Left renal pelvis (tissue), 4 donors: ENCODE results near the gene LMCD1. TPM values are rescaled to one million over a fixed set of nuclear protein-coding genes. Genes with fewer than 3 reads are reported as not detected.

Source experiments
- DNase-seq, 4 donors: peaks; one replicate each; pipeline ENCODE4 v3.0.0-alpha.2; 2013; ENCODE audit warnings: low read depth in 4 of 4, low spot score in 3 of 4
- polyA plus RNA-seq, 4 donors: library from polyadenylated mRNA; unstranded; fragments of 120-200 nt; gene quantifications; one replicate each; pipeline ENCODE4 v1.2.1, GENCODE V29; 2013; ENCODE audit not compliant: insufficient read length in 4 of 4

LMCD1 gene
- polyA plus RNA-seq, 4 donors: 28.0 to 30.0 (median 29.4) TPM

DNA sequence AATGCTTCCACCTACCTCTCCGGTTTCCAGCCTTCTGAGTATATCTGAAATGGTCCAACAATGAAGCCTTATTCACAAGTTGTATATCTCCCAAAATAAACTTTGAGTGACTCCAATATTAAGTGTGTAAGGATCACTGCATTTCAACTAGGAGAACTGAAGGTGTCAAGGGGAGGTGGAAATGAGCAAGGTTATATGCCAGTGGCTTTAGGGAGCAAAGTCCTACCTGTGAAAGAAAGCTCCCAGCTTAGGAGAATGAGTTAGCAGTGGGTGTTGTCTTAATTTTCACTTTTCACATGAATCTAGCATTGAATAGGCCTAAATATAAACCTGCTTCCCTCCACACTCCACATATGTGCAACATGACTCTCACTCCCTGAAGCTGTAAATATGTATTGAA lies 29.0 kb downstream of the LMCD1 start:
- no peak for DNase-seq

DNA sequence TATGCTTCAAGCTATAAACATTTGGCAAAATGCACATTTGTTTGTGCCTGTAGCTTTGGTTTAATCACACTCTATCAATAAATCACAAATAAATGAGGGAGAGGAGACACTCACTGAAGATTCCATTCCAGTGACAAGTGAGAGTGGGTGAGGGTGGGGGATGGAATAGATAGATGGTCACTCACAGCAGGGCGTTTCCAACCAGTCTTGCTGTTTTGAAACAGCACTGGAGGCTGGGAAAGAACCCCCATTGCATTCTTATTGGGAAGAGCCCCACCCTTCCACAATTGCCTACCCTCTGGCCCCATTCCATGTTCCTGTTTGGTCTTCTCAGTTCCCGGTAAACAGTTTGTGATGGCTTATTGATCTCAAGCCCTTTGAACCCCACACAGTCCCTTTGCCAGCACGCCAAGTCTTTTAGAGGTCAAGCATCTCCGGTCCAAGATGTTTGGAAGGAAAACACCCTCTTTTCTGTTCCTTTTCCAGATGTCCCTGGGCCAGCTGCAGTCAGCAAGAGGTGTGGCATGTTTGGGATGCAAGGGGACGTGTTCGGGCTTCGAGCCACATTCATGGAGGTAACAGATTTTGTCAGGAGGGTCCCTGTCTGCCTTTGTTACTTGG lies 30.7 kb downstream of the LMCD1 start:
- no peak for DNase-seq

DNA sequence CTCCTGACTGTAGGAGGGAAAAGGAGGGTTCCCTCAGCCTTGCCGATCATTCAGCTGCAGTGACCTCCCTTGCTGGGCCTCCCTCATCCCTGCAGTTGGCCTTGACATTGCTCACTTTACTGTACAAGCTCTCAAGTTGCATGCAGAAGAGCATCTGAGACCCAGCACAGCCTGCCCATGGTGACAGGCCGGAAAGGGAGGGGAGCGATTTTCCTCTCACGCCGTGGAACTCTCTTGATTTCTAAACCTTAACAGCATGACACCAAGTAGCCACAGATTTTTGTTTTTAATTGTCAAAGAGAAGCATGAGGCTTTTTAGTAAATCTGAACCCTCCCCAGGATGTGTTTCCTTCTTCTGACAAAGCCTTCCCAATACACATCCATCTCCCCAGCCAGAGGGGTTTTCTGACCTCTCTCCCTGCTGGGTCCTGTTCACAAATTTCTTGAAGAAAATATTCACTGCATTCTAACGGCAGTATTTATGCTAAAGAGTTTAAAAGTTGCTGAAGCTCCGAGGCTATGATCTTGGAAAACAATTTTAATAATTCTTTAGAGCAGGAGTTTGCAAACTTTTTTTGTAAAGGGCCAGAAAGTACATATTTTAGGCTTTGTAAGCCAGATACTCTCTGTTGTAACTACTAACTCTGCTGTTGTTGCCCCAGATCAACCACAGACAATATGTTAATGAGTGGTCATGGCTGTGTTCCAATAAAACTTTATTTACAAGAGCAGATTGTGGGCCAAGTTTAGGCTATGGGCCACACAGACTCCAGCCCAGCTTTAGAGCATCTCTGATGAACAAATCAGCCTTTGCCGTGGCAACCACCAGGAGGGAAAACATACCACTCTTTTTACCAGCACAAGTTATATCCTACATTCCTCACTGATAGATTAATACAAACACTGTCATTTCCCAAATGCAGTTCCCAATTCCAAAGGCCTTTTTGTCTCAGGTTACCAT lies 34.8 kb downstream of the LMCD1 start:
- no peak for DNase-seq

DNA sequence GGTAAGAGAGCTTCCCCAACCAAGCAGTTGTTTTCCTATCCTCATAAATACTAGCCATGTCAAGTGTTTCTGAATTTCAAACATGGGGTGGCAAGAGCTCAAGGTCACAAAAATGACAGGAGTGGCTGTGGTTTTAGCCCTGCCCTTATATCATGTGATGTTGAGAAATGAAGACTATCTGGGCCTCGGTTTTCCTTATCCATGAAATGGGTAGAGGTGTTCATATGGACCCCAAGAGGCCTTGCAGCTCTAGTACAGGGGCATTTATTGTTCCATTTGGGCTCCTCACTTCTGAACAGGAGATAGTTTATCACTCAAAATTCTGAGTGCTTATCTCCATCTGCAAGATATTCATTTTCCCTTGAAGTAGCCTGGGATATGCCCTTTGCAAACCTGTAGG lies 35.8 kb downstream of the LMCD1 start:
- DNase-seq: no peak

DNA sequence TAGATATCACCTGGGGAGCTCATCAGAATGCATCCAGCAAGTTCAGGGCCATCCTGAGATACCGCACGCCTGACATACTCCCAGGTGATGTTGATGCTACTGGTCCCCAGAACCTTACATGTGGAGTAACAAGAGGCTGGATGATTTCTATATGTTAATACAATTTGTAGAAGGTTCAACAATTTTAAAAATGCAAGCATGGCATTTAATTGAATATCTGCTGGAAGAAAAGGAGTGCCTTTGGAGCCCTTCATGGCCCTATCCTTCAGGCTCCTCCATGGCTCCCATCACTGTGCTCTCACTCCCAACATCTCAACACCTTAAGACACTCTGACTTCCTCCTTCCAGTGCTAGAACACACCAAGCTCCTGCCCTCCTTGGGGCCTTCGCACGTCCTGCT lies 36.6 kb downstream of the LMCD1 start:
- no peak for DNase-seq

DNA sequence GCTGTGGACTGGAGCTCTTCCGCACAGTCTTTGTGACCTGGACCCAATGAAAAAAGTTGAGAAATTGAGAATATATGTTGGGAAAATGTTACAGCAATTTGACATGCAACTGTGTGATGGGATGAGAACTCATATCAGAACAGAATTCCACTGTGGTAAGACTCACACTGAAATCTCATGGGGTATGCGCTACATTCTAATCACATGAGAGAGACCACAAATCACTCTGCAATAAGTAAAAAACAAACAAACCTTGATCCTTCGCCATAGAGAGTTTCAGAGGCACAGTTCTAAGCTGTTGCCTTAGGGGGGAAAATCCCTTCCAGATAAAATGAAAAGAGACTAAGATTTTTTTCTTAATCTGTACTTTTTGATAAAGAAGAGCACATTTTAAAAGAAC lies 37.3 kb downstream of the LMCD1 start:
- DNase-seq: no peak

DNA sequence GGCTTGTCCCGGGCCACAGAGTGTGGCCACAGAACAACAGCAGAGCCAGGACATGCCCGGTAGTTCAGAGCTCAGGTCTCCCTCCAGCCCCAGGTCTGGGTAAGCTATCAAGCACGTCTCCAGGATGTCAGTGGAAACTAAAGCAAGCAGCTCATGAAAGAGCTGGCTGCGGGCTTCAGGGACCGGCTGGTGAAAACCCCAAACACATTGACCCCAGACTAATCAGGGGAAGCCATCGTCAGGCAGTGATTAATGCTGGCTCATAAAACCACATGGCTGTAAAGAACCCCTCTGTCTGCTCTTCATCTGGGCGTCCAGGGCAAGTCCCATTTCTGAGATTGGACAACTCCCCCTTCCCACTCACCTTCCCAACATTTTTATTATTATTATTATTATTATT lies 37.8 kb downstream of the LMCD1 start:
- no peak for DNase-seq

DNA sequence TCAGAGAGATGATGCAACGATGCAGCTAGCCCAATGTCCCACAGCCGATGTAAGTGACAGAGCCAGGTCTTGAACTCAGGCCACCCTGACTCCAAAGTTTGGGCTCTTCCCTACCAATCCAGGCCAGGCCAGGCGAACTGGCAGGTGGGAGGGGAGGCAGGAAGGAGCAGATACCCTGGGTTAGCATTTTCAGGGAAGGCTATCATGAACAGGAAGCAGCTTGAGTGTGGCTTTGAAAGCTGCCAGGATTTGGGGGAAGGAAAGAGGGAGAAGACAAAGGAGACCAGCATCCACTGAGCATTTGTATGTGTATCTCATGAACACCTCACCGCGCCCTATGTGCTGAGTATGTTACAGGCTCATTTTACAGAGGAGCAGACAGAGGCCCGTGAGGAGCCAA lies 38.8 kb downstream of the LMCD1 start:
- DNase-seq: no peak

DNA sequence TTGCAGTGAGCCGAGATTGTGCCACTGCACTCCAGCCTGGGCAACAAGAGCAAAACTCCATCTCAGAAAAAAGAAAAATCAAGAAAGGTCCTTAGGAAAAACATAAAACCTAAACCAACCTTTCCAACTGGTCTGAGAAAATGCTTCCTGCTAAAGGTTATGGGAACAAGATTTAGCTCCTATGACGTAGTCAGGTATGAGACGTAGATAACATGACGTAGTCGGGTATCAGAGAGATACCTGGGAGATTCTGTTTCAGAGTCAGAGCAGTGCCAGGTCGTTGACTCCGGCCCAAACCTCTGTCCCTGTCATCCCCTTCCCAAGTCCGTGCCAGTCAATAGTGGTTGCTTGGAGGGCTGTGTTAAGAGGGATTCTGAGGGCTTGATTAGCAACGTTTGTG lies 39.9 kb downstream of the LMCD1 start:
- no peak for DNase-seq

DNA sequence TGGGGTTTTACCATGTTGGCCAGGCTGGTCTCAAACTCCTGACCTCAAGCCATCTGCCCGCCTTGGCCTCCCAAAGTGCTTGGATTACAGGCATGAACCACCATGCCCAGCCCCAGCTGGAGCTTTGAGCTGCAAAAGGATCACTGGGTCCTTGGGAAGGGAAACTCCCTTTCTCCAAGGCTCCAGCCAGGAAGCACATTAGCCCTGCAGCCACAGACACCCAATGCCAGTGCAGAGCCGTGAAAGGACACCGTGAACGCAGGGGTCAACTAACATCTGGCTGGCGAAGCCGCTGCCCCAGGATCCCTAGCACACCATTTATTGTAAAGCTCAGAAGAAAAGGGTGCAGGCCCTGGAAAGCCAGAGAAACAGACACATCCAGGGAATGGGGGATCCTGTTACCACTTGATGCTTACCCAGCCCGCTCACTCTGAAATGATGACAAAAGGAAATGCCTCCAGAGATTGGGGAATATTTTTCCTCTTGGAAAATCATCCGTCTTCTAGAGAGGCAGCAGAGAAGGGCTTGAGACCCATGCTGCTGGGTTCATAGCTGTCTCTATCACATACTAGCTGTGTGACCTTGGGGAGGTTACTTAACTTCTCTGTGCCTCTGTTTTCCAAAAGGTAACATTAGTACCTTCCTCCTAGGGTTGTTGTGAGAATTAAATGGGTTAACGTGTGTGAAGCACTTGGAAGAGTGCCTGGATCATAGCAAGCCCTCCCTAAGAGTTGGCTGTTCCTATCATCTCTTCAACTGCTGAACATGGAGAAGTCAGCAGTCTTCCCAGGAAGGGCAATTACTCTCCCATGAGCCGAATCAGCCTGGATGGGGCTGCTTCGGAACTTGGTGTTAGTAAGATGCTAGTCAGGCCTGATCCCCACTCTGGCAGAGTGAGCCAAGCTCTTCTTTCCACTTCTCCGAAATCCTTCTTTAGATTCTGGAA lies 40.8 kb downstream of the LMCD1 start:
- no peak for DNase-seq

DNA sequence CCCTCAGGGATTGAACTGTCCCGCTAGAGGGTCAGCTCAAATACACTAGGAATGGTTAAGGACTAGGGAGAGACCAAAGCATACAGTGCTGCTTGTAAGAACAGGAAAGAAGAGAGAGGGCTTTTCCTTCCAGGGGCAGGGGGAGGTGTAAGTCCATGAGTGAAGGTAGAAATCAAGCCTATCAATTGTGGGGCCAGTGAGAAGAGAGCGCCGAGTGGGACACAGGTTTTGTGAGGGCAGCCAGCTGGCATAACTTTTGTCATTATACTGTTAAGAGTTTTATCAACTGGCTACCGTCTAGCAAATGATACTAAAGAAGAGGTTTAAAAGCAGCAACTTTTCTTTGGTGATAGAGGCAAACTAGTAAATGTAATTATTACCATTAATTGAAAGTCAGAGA lies 45.0 kb downstream of the LMCD1 start:
- no peak for DNase-seq

DNA sequence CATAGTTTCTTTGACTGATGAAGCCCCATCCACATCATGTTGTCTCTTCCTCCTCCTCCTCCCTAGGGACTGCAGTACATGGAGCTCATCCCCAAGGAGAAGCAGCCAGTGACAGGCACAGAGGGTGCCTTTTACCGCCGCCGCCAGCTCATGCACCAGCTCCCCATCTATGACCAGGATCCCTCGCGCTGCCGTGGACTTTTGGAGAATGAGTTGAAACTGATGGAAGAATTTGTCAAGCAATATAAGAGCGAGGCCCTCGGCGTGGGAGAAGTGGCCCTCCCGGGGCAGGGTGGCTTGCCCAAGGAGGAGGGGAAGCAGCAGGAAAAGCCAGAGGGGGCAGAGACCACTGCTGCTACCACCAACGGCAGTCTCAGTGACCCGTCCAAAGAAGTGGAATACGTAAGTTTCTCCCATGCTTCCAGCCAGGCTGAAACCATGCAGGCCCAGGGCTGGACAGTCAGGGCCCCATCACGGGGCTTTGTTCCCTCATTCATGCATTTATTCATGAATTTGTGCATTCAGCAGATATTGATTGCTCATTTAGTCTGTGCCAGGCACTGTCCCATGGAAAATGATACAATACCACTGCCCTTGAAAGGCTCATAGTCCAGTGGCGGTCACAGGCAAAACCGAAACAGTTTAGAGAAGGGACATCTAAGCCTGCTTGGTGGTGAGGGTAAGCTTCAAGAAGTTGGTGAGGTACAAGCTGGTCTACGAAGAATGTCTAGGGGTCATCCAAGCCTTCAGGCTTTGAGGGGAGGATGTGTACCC lies 47.1 kb downstream of the LMCD1 start:
- no peak for DNase-seq

DNA sequence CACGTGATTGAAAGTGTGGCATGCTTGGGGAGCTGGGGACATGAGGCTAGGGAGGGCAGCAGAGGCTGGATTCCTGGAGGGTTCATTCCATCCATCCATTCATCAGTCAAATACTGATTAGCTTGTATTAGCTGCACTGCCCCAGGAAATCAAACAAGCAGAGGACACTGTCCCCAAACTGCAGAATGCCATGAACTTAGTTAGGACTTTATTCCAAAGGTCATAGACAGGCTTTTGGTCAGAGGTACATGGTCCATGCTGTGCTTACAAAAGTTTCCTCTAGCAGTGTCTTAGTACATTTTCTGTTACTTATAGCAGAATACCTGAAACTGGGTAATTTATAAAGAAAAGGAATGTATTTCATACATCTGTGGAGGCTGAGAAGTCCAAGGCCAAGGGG lies 47.7 kb downstream of the LMCD1 start:
- no peak for DNase-seq

DNA sequence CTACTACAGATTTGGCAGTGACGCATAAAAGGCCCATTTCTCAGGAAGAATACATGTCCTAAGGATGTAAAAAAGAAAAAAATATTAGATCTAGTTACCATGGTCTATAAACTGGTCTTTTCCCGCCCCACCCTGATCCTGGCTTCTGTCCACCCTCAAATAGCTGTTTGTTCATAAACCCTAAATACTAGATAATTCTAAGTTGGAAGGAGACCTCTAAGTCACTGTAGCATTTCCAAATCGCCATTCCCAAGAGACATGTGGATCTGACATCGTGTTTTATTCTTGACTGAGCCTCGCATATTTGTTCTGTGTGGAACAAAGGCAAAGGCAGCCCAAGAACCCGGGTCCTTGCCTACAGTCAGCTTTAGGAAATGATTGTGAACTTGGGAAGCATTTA lies 49.0 kb downstream of the LMCD1 start:
- DNase-seq: no peak

DNA sequence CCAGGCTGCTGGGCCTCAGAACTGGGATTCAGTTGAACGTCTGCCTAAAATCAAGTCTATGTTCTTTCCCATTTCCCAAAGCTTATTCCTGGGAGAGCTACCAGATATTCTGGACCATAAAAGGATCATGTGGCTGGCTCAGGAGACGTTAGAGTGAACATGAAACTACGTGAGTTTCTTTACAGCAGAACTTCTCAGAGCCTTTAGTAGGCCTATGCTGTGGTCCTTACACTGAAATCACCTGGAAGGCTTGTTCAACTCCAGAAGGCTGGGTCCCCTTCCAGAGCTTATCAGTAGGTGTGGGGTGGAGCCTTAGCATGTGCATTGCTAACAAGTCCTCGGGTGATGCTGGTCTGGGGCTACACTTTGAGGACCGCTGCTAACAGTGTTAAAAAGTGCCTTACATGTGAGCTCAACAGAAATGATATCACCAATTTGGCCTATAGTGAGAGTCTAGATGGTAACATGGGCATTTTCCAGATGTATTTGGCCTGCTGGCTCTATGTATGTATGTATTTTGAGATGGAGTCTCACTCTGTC lies 50.7 kb downstream of the LMCD1 start:
- no peak for DNase-seq

DNA sequence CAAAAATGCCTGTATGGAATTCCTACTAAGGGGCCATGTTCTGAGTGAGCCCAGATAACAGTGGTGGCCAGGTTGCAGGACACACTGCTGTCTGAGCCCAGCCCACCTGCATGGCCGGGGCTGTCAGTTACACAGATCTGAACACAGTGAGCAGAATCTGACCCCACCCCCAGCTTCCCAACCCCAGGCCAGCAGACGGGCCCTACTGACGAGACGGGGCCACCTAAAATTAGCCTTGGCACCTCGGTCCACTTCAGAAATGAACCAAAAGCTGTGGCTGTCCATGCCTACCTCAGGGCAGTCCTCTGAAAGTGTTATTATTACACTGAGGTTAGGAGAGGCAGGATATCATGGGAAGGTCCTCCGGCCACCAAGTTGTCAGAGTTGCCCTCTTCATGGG lies 51.8 kb downstream of the LMCD1 start:
- no peak for DNase-seq

DNA sequence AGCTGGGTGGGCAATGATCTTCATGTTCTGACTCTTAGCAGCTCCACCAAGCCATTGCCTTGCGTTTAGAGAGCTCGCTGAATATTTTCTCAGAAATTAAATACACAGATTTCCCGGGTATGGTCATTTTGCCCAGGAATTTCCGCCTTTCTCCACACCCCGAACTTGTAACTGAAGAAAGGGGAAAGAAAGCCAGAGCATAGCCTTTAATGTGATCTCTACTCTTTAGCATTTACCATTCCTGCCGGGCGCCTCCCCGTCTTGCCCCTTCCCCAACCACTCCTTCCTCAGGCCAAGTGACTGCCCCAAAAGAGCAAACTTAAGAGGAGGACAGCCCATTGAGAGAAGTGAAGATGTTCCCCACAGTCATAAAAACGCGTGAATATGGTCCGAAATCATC lies 53.1 kb downstream of the LMCD1 start:
- DNase-seq: no peak

DNA sequence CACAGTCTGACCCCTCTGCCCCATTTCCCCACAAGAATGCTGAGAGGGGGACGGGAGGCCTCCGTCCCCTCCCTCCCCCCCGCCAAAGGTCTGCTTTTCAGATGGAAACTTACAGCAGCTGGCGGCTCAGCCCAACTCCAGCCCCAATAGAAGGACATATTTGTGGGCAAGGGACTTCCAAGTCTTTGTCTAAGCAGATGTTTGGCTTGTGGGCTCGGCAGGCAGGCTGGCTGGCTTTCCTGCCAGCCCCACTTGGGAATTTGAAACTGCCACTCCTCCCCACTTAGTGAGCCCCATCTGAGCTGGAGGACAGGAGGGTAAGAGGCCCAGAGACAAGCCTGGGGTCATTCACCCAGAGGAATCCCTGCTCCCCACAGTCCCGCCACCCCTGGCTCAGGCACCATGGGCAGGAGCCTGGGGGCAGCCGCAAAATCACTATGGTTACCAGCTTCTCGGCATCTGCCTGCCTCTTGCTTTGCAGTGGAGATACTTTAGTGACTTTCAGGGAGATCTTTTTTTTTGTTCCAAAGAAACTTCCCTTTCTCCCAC lies 53.6 kb downstream of the LMCD1 start:
- DNase-seq: no peak

DNA sequence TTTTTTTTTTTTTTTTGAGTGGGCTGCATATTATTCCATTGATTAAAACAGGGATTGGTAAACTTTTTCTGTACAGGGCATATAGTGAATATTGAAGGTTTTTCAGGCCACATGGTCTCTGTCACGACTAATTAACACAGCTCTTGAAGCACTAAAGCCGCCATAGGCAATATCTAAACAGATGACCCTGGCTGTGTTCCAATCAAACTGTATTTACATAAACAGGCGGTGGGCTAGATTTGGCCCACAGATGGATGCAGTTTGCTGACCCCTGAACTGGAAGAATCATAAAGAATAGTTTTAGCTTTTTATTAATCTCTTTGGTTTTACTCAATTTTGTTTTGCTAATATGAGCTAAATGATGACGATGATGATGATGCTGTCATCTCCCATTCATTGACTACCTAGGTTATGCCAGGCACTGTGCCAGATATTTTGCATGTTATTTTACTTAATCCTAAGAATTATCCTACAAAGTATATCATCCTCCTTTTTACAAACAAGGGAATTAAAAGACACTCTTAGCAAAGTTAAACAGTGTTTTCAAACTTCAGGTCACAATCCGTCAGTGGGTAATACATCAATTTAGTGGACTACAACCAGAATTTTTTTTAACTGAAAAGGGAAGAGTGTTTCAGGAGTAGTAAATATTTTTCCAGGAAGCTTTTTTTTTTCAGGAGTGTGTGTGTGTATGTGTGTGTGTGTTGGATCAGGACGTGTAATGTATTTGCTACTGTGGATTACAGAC lies 54.3 kb downstream of the LMCD1 start:
- no peak for DNase-seq
